ENCODE data around the gene EEPD1.
A peak's percentile ranks its signal among the peaks of the same experiment; 100 is the strongest.

The EEPD1 gene

DNA sequence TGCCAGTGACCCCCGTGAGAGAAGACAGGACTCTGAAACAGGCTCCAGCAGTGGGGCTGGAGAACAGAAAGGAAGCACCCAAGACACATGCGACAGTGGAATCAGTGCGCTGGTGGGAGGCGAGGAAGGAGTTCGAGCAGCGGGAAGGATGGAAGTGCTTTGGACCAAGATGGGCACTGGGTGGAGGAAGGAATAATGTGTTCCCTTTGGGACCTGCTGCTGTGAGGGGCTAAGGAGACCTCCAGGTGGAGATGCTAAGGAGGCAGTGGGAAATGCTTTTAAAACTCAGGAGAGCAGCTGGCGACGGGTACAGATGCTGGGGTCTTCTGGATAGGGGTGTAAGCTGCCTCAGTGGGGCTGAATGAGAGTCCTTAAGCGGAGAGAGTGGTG lies 126.9 kb downstream of the EEPD1 start:
- no peaks in the 10 kb centered on the region for H3K36me3 Mint-ChIP-seq
- H3K9me3 Mint-ChIP-seq, result no peaks in the 10 kb centered on the region
- no peaks in the 10 kb centered on the region for H3K27me3 Mint-ChIP-seq
- peaks cover 21% of the 10 kb centered on the region for H3K4me1 Mint-ChIP-seq
- H3K4me3 Mint-ChIP-seq, result no peak overlapping the region
- H3K27ac Mint-ChIP-seq, result no peak overlapping the region

DNA sequence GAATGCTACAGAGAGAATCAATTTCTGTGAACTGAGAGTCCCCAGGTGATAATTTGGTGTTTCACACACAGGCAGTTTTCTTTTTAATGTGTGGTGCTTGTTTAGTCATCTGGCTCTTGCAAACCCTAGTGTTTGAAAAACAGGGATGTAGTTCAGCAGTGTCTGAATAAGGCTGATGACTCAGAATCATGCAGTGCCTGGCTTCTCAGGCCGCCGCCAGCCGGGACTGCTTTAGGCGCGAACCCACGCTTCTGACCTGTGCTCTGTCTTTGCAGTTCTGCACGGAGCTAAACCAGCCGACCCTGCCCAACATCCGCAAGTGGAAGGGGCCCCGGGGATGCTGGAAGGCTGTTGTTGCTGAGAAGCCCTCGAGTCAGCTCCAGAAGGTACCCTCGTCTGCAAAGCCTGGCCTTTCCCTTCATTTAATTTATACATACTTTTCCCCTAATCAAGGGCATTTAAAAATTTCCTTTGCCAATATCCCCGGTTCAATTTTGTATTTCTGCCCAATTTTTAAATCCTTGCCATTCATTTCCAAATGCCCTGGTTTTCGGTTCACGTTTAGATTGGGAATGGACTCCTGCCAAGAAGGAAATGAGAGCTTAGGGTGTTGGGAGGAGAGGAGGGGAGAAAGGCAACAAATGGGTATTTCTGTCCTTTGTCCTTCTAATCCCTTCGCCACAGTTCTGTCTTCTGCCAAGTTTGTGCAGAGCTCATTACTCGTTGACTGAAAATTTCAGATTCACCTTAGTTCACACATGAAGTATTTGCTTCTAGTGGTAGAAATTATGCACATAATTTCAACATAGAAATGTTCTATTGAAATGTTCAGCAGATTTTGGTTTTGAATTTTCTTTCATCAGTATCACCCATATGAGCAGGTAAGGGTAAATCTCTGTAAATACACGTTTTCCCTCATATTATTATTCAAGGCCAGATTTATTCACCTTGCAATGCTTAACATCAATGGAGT lies 128.1 kb downstream of the EEPD1 start:
- Mint-ChIP-seq H3K27me3 (no peaks in the 10 kb centered on the region), H3K36me3 (no peaks in the 10 kb centered on the region), H3K4me3 (no peak overlapping the region), H3K4me1 (peaks cover 29% of the 10 kb centered on the region), H3K9me3 (no peaks in the 10 kb centered on the region), H3K27ac (no peak overlapping the region)

DNA sequence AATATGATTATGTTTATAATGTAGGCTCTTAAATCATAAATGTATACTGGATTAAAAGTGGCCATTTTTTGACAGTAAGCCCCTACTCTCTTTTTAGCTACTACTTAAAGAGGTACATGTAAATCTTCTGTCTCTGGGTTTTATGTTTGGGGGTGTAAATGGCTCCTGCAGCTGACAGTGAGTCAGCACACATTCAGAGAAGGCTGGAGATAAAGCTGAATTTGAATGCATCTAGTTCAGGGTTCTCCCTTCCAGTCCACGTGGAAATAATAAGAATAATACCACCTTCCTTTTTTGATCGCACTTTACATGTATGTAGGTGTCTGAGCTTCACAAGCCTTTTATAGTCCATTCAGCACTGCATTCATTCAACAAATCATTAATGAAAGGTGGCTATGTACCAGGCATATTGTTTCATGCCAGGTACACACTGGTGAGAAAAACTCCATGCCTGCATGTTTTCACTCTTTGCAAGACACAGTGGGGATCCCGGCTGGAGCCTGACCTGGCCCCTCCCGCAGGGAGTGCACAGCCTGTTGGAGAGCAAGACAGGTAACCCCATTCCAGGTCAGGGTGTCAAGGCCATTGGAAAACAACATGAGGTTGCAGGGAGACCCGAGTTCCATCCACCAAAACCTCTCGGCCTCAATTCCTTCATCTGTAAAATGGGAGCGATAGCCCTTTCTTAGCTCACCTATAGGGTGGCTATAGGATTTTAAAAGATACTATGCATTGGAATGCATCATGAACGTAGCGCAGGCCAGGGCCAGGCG lies 129.1 kb downstream of the EEPD1 start:
- Mint-ChIP-seq H3K4me1 (peaks cover 39% of the 10 kb centered on the region), H3K27me3 (no peaks in the 10 kb centered on the region), H3K27ac (no peak overlapping the region), H3K36me3 (no peaks in the 10 kb centered on the region), H3K9me3 (no peaks in the 10 kb centered on the region), H3K4me3 (no peak overlapping the region)

DNA sequence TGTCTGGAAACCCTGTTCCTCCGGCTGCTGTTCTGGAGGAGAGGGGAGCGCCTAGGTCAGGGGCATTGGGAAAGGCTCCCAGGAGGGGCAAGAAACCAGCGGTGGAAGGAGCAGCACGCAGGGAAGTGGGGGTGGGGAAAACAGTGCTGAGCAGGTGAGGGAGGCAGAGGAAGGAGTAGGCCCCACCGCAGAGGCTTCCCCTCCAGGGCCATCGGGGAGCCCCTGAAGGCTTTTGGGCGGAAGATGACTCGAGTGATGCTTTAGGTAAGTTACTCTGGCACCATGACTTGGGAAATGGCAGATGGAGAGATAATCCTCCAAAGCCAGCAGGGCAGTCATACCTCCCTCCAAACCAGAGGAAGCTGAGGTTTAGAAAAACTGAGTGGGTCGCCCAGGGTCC lies 130.1 kb downstream of the EEPD1 start:
- no peaks in the 10 kb centered on the region for H3K27me3 Mint-ChIP-seq
- no peaks in the 10 kb centered on the region for H3K9me3 Mint-ChIP-seq
- H3K36me3 Mint-ChIP-seq, result no peaks in the 10 kb centered on the region
- no peak overlapping the region for H3K4me3 Mint-ChIP-seq
- no peak overlapping the region for H3K27ac Mint-ChIP-seq
- peaks cover 50% of the 10 kb centered on the region for H3K4me1 Mint-ChIP-seq

DNA sequence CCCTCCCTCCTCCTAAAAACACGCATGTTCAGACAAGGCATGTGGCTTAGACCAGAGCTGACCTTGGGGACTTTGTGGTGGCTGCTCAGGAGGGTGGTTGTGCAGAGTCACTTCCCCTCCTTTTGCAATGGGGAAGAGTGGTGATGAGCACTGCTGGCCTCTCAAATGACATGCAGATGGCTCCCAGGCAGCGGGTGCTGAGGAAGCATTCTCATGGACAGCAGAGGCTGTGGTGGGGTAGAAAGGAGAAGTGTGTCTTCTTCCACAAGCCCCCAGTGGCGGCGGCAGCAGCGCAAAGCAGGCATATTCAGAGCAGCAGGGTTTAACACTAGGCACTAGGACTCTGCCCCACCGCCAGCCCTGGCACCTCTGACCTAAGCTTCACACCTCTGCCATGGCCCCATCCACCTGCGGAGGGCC lies 130.7 kb downstream of the EEPD1 start:
- no peak overlapping the region for H3K4me3 Mint-ChIP-seq
- no peaks in the 10 kb centered on the region for H3K9me3 Mint-ChIP-seq
- H3K27ac Mint-ChIP-seq, result peak overlapping the region; percentile 62
- H3K4me1 Mint-ChIP-seq, result peaks cover 54% of the 10 kb centered on the region
- no peaks in the 10 kb centered on the region for H3K36me3 Mint-ChIP-seq
- H3K27me3 Mint-ChIP-seq, result no peaks in the 10 kb centered on the region

DNA sequence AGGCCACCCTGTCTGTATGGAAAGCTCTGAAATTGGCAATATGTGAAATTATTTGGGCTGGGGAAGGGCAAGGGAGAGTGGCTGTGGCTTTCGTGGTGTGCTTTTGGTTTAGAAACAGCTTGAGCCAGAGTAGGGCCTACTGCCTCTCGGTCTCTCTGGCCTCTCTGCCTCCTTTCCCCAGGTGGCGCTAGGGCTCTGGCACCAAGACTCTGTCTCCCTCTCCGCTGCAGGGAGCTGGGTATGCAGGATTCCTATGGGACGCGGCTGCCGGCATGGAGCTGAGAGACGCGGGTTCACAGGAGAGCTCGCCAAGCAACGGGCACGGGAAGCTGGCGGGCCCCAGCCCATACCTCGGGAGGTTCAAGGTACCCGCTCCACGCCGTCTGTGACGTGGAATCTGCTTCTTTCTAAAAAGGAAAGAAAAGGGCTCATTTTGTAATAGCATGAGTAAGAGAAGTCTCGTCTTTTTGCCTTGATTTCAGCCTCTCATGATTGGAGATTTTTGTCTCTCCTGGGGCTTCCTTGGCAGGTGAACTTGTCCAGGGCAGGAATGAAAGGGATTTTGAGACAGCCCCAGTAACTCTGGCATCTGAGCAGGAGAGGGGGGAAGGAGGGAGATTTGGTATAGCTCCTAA lies 131.5 kb downstream of the EEPD1 start:
- peaks cover 60% of the 10 kb centered on the region for H3K4me1 Mint-ChIP-seq
- H3K4me3 Mint-ChIP-seq, result no peak overlapping the region
- H3K36me3 Mint-ChIP-seq, result no peaks in the 10 kb centered on the region
- H3K27ac Mint-ChIP-seq, result no peak overlapping the region
- no peaks in the 10 kb centered on the region for H3K9me3 Mint-ChIP-seq
- H3K27me3 Mint-ChIP-seq, result no peaks in the 10 kb centered on the region

DNA sequence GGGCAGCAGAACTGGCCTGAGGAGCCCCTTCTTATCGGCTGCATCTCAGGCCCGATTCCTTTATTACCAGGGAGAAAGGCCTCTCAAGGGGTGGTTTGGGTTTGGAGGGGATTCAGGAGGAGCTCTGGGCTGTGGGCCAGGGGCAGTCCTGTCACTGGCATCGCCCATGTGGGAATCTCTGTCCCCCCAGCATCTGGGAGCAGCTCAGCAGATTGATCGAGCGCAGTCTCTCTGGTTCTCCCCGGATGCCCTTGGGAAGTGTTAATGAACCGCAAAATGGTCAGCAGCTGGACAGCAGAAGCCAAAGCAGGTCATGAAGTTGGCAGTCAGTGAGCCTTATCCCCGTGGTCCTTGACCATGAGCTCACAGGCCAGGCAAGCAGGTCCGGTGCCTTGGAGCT lies 132.2 kb downstream of the EEPD1 start:
- no peaks in the 10 kb centered on the region for H3K27me3 Mint-ChIP-seq
- H3K4me3 Mint-ChIP-seq, result no peak overlapping the region
- H3K9me3 Mint-ChIP-seq, result no peaks in the 10 kb centered on the region
- no peak overlapping the region for H3K27ac Mint-ChIP-seq
- H3K4me1 Mint-ChIP-seq, result peaks cover 64% of the 10 kb centered on the region
- H3K36me3 Mint-ChIP-seq, result no peaks in the 10 kb centered on the region

DNA sequence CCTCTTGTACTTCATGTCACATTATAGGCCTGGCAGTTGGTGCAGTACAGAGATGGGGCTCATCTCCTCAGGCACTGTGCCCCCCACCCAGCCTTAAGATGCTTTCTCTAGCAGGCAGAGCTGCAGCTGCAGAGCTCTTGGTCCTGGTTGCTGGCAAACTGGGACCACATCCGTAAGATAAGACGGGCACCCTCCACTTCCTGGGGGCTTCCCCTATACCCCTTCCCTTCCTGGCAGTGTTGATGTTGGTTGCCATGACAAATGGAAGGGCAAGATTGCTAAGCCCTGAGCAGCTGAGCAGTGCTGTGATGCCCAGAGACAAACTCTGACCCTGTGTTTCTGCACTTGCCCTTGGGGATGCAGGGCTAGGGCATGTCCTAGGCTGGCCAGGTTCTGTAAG lies 133.2 kb downstream of the EEPD1 start:
- Mint-ChIP-seq H3K4me3 (peak overlapping the region; percentile 83), H3K9me3 (no peaks in the 10 kb centered on the region), H3K27ac (peak overlapping the region; percentile 82), H3K4me1 (peaks cover 65% of the 10 kb centered on the region), H3K36me3 (no peaks in the 10 kb centered on the region), H3K27me3 (no peaks in the 10 kb centered on the region)

DNA sequence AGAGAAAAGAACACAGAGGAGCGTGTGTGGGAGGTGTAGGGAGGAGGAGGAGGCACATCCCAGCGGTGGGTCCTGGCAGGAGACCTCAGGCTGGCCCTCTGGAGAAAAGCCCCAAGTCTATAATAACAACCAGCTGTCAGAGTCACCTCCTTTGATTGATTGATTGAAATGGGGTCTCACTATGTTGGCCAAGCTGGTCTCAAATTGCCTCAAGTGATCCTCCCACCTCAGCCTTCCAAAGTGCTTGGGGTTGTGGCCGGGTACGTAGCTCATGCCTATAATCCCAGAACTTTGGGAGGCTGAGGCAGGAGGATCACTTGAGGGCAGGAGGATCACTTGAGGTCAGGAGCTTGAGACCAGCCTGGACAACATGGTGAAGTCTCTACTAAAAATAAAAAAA lies 133.6 kb downstream of the EEPD1 start:
- peaks cover 70% of the 10 kb centered on the region for H3K4me1 Mint-ChIP-seq
- H3K36me3 Mint-ChIP-seq, result no peaks in the 10 kb centered on the region
- peak overlapping the region; percentile 82 for H3K27ac Mint-ChIP-seq
- H3K4me3 Mint-ChIP-seq, result peak overlapping the region; percentile 83
- H3K27me3 Mint-ChIP-seq, result no peaks in the 10 kb centered on the region
- H3K9me3 Mint-ChIP-seq, result no peaks in the 10 kb centered on the region

DNA sequence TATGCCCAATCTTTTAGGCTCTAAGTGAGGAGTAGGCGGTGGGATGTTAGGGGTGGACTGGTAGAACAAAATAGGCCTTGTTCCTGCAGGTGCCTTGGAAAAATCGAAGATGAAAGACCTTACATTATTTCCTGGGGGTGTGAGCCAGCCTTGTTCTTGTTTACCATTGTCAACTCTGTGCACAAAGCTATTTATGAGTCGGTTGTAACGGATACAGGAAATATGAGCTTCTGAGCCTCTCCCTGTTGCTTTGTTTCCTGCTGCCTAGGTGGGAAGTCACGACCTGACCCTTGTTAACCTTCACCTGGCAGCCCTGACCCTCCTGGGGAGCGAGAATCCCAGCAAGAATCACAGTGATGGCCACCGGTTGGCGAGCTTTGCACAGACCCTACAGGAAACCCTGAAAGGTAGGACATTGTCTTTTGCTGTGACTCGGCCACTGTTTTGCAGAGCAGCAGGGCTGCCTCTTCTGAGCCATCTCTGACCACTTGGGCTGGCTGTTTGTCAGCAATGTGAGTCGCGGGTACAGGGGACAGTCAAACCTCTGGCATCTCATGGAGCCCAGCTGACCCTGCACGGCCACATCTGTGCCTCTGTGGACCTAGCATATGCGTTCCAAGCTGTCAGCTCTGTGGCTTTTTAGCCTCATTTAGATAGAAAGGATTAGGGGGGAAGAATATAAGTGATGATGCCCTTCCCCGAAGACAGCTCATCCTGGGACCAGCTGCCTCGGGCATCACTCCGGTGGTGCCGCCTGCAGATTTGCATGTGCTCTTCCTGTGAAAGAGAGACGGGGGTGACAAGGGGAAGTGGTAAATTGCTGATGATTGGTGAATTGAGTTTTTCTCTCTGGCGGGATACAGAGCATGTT lies 134.6 kb downstream of the EEPD1 start:
- H3K27ac Mint-ChIP-seq, result peak overlapping the region; percentile 70
- no peaks in the 10 kb centered on the region for H3K27me3 Mint-ChIP-seq
- H3K9me3 Mint-ChIP-seq, result no peaks in the 10 kb centered on the region
- peak overlapping the region; percentile 70 for H3K4me3 Mint-ChIP-seq
- H3K4me1 Mint-ChIP-seq, result peaks cover 78% of the 10 kb centered on the region
- no peaks in the 10 kb centered on the region for H3K36me3 Mint-ChIP-seq

DNA sequence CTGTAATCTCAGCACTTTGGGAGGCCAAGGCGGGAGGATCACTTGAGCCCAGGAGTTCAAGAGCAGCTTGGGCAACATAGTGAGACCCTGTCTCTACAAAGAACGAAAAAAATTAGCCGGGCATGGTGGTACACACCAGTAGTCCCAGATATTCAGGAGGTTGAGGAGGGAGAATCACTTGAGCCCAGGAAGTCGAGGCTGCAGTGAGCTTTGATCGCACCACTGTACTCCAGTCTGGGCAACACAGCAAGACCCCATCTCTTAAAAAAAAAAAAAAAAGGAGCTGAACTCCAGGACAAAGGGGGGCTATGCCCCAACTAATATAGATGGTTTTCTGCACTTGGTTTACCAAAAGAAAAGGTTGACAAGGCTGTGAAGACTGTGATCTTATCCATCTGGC lies 135.4 kb downstream of the EEPD1 start:
- no peaks in the 10 kb centered on the region for H3K36me3 Mint-ChIP-seq
- H3K9me3 Mint-ChIP-seq, result no peaks in the 10 kb centered on the region
- no peak overlapping the region for H3K27ac Mint-ChIP-seq
- peak overlapping the region; percentile 70 for H3K4me3 Mint-ChIP-seq
- H3K27me3 Mint-ChIP-seq, result no peaks in the 10 kb centered on the region
- H3K4me1 Mint-ChIP-seq, result peaks cover 70% of the 10 kb centered on the region

DNA sequence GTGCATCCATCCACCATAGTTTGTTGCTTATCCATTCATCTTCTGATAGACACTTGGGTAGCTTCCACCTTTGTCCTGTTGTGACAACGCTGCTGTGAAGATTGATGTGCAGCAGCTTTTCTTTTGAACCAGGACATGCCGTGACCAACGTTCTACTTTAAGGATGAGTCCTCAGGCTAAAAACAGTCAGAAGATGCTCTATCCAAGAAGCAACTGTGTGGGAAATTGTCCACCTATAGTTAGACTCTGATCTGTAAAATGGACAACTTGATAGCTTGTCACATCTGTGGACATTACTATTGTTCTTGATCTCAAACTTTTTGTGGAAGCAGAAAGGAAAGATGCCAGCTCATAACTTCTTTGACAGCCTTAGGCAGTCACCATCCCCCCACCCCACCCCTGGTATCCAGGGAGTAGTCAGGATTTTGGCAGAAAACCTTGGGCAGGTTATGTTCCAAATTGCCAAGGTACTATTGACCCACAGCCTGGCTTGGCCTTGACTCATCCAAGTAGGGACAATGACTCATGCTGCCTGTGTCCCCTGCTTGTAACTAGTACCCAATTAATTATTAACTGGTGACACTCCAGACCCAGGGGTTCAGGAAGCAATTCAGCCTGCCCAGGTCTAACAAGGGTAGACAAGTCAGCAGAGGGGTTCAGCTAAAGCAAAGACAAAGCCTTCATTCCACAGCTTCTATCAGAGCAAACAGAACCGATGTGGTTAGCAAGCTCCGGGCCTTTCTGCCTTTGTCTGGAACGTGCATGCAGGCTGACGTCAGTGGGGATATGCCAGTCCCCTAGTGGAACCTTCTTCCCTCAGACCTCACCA lies 137.0 kb downstream of the EEPD1 start:
- Mint-ChIP-seq H3K27ac (no peak overlapping the region), H3K9me3 (no peaks in the 10 kb centered on the region), H3K4me3 (no peak overlapping the region), H3K27me3 (no peaks in the 10 kb centered on the region), H3K36me3 (no peaks in the 10 kb centered on the region), H3K4me1 (peaks cover 56% of the 10 kb centered on the region)

DNA sequence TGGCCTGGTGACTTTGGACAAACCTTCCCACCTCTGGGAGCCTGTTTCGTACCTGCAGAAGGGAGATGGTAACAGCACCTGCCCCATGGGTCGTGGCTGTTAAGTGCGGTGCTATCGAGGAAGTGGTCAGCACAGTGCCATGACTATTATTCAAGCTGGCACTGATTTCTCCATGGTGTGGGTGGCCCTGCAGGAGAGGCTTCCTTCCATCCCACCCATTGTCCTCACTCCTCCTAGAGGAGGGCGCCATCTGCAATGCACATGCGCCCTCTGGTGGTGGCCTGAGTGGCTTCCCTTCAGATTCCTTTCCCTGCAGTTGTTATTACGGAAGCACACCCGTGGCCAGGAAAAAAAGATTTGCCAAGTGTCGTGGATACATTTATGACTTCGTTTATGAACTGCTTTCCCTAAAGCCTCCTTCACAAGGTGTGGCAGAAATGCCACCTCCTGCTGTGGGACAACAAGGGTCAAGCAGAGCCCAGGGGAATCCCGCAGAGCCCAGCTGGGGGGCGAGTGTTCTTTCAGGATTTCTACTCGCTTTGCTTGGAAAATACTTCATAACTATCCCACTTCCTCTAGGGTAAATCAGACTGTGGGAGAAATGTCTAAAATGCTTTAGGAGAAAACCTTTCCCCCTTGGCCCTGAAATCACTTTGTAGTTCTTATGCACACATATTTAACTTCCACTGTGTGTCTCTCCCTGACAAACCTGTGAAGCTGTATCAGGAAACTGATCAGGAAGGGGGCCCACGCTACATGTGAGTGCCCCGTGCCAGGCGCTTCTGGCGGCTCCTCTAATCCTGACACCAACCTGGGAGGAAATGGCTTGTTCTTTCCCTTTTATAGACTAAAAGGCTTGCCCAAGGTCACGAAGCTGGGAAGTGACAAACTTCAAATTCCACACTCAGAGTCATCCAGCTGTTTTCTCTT lies 138.6 kb downstream of the EEPD1 start:
- H3K4me3 Mint-ChIP-seq, result peak overlapping the region; percentile 78
- H3K4me1 Mint-ChIP-seq, result peaks cover 44% of the 10 kb centered on the region
- H3K36me3 Mint-ChIP-seq, result no peaks in the 10 kb centered on the region
- H3K27me3 Mint-ChIP-seq, result no peaks in the 10 kb centered on the region
- peak overlapping the region; percentile 5 for H3K27ac Mint-ChIP-seq
- no peaks in the 10 kb centered on the region for H3K9me3 Mint-ChIP-seq
